ENCODE data around the gene C9orf43. TPM values are rescaled to one million over a fixed set of nuclear protein-coding genes. Genes with fewer than 3 reads are reported as not detected.

C9orf43 gene
- total and polyA plus RNA-seq, 10 of the 15 experiments (the other 5 are each of a cell fraction or from before 2014, with no cell fraction given), result 0.08 to 0.79 (median 0.55) TPM

- H3K27ac ChIP-seq (ENCODE audit: control insufficient read depth, insufficient read depth), result peak overlapping the region; percentile 98
- H4K20me1 ChIP-seq (ENCODE audit: control insufficient read depth, insufficient read depth), result no peaks in the 10 kb centered on the region
- no peak overlapping the region for H2AFZ ChIP-seq (ENCODE audit: control insufficient read depth, low read depth, low read length)
- H3K79me2 ChIP-seq (ENCODE audit: control insufficient read depth, insufficient read depth, low read length), result peaks cover 19% of the 10 kb centered on the region
- ATAC-seq (no peak), FAIRE-seq (no peak), DNase-seq (ENCODE audit: low read depth, low spot score) (no peak)
- 20% methylated on average over 10 of the region's 10 CpGs for WGBS (ENCODE audit: insufficient coverage, insufficient replicate concordance, low lambda C conversion rate, missing lambda C conversion rate)
- H3K9me3 ChIP-seq (replicated peaks; ENCODE audit: control insufficient read depth, insufficient read depth, low read length), result no peaks in the 10 kb centered on the region
- BruUV-seq (replicated peaks), result no TSS peak
- peak overlapping the region; percentile 93 for H3K9ac ChIP-seq (ENCODE audit: control insufficient read depth, insufficient read depth, low read length)
- intact Hi-C loops (cut with micrococcal nuclease; ENCODE audit: unreplicated experiment) (loop anchor here (10.0 kb wide), 2 partner anchors 195 to 1045 kb away; no protein-coding TSS in a partner anchor), in situ Hi-C loops (cut with MboI) (loop anchor here (5.0 kb wide), 1 partner anchor 137 kb away; no protein-coding TSS in a partner anchor)
- H3K36me3 ChIP-seq (ENCODE audit: control insufficient read depth in 2 of 2, insufficient read depth in 2 of 2, low read length in 1 of 2), result peaks cover 0 to 10% of the 10 kb centered on the region in 2 experiments; a peak in 1 of 4 replicates
- H3K27me3 ChIP-seq (replicated peaks in 1 of 2; ENCODE audit: control insufficient read depth in 2 of 2, insufficient read depth in 2 of 2, low read length in 1 of 2), result no peaks in the 10 kb centered on the region
- ChIA-PET SMC1A (ENCODE audit: uncharacterized antibody, unreplicated experiment) (interaction anchor here (0.9 to 1.4 kb wide), 8 partner anchors 11 to 137 kb away, joined by 3 to 10 read pairs (median 4); partner anchors contain the start of genes CDC26 and PRPF4), RAD21 (ENCODE audit: unreplicated experiment) (interaction anchor here (0.6 to 2.5 kb wide), 18 partner anchors 9 to 248 kb away, joined by 3 to 16 read pairs (median 5); partner anchors contain the start of genes ALAD, CDC26 and PRPF4), CTCF (interaction anchor here (0.6 to 5.3 kb wide), 15 partner anchors 9 to 309 kb away, joined by 3 to 72 read pairs (median 4); partner anchors contain the start of genes ALAD, CDC26, PRPF4 and WDR31), POLR2A (interaction anchor here (0.6 to 2.6 kb wide), 12 partner anchors 8 to 193 kb away, joined by 3 to 18 read pairs (median 4); partner anchors contain the start of genes ALAD, CDC26 and PRPF4)
- peaks cover 16% of the 10 kb centered on the region; the same call in 1 of the 2 replicates for H3K4me1 ChIP-seq (ENCODE audit: control insufficient read depth, insufficient read depth, low read length)
- peak overlapping the region; percentile 81 for H3K4me2 ChIP-seq (ENCODE audit: control insufficient read depth, insufficient read depth)
- H3K4me3 ChIP-seq, result peak overlapping the region; percentile 92
- TF ChIP-seq EP300 (IDR thresholded peaks at IDR 0.05; ENCODE audit: borderline replicate concordance in 1 of 2, control insufficient read depth in 1 of 2, low read depth in 2 of 2, low read length in 2 of 2) (no peak), SUPT20H (IDR thresholded peaks at IDR 0.05; ENCODE audit: borderline replicate concordance, control insufficient read depth, low read depth, low read length) (no peak), RB1 (IDR thresholded peaks at IDR 0.05; ENCODE audit: borderline replicate concordance) (no peak), RUNX3 (IDR thresholded peaks at IDR 0.05; ENCODE audit: low read length) (no peak), YY1 (IDR thresholded peaks at IDR 0.05; ENCODE audit: low read depth, low read length) (no peak), PML (IDR thresholded peaks at IDR 0.05; ENCODE audit: low read length) (no peak), MAX (IDR thresholded peaks at IDR 0.05; ENCODE audit: low read depth, low read length) (no peak), SIN3A (IDR thresholded peaks at IDR 0.05; ENCODE audit: low read depth, low read length) (no peak), JUNB (IDR thresholded peaks at IDR 0.05) (no peak), HDGF (IDR thresholded peaks at IDR 0.05) (no peak), POLR2AphosphoS2 (IDR thresholded peaks at IDR 0.05; ENCODE audit: low read depth, low read length) (no peak), CBX5 (IDR thresholded peaks at IDR 0.05; ENCODE audit: low read depth) (no peak)
- TF ChIP-seq, protein P1, sequence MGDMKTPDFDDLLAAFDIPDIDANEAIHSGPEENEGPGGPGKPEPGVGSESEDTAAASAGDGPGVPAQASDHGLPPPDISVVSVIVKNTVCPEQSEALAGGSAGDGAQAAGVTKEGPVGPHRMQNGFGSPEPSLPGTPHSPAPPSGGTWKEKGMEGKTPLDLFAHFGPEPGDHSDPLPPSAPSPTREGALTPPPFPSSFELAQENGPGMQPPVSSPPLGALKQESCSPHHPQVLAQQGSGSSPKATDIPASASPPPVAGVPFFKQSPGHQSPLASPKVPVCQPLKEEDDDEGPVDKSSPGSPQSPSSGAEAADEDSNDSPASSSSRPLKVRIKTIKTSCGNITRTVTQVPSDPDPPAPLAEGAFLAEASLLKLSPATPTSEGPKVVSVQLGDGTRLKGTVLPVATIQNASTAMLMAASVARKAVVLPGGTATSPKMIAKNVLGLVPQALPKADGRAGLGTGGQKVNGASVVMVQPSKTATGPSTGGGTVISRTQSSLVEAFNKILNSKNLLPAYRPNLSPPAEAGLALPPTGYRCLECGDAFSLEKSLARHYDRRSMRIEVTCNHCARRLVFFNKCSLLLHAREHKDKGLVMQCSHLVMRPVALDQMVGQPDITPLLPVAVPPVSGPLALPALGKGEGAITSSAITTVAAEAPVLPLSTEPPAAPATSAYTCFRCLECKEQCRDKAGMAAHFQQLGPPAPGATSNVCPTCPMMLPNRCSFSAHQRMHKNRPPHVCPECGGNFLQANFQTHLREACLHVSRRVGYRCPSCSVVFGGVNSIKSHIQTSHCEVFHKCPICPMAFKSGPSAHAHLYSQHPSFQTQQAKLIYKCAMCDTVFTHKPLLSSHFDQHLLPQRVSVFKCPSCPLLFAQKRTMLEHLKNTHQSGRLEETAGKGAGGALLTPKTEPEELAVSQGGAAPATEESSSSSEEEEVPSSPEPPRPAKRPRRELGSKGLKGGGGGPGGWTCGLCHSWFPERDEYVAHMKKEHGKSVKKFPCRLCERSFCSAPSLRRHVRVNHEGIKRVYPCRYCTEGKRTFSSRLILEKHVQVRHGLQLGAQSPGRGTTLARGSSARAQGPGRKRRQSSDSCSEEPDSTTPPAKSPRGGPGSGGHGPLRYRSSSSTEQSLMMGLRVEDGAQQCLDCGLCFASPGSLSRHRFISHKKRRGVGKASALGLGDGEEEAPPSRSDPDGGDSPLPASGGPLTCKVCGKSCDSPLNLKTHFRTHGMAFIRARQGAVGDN (IDR thresholded peaks at IDR 0.05), result no peak
- TF ChIP-seq, protein P2, sequence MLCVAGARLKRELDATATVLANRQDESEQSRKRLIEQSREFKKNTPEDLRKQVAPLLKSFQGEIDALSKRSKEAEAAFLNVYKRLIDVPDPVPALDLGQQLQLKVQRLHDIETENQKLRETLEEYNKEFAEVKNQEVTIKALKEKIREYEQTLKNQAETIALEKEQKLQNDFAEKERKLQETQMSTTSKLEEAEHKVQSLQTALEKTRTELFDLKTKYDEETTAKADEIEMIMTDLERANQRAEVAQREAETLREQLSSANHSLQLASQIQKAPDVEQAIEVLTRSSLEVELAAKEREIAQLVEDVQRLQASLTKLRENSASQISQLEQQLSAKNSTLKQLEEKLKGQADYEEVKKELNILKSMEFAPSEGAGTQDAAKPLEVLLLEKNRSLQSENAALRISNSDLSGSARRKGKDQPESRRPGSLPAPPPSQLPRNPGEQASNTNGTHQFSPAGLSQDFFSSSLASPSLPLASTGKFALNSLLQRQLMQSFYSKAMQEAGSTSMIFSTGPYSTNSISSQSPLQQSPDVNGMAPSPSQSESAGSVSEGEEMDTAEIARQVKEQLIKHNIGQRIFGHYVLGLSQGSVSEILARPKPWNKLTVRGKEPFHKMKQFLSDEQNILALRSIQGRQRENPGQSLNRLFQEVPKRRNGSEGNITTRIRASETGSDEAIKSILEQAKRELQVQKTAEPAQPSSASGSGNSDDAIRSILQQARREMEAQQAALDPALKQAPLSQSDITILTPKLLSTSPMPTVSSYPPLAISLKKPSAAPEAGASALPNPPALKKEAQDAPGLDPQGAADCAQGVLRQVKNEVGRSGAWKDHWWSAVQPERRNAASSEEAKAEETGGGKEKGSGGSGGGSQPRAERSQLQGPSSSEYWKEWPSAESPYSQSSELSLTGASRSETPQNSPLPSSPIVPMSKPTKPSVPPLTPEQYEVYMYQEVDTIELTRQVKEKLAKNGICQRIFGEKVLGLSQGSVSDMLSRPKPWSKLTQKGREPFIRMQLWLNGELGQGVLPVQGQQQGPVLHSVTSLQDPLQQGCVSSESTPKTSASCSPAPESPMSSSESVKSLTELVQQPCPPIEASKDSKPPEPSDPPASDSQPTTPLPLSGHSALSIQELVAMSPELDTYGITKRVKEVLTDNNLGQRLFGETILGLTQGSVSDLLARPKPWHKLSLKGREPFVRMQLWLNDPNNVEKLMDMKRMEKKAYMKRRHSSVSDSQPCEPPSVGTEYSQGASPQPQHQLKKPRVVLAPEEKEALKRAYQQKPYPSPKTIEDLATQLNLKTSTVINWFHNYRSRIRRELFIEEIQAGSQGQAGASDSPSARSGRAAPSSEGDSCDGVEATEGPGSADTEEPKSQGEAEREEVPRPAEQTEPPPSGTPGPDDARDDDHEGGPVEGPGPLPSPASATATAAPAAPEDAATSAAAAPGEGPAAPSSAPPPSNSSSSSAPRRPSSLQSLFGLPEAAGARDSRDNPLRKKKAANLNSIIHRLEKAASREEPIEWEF (IDR thresholded peaks at IDR 0.05; ENCODE audit: insufficient replicate concordance, low read depth, low read length), result no peak
Observed at GRCh38 chr9:113409481-113409880, 1.1 kb upstream of the C9orf43 start.
